HG02852 (cell line): ENCODE measurements around the gene SHC2.
"Not testable (repeated sequence)": the region's sequence is repeated elsewhere in the genome, so short reads cannot be mapped to it uniquely, and the experiment has no call there.

ENCODE experiments used
- ATAC-seq: cut with Tn5 transposase; IDR thresholded peaks from one replicate; pipeline ENCODE4 v1.9.1; 2021; ENCODE audit warnings: mild to moderate bottlenecking, moderate library complexity; ENCODE audit not compliant: unreplicated experiment

SHC2 gene

DNA sequence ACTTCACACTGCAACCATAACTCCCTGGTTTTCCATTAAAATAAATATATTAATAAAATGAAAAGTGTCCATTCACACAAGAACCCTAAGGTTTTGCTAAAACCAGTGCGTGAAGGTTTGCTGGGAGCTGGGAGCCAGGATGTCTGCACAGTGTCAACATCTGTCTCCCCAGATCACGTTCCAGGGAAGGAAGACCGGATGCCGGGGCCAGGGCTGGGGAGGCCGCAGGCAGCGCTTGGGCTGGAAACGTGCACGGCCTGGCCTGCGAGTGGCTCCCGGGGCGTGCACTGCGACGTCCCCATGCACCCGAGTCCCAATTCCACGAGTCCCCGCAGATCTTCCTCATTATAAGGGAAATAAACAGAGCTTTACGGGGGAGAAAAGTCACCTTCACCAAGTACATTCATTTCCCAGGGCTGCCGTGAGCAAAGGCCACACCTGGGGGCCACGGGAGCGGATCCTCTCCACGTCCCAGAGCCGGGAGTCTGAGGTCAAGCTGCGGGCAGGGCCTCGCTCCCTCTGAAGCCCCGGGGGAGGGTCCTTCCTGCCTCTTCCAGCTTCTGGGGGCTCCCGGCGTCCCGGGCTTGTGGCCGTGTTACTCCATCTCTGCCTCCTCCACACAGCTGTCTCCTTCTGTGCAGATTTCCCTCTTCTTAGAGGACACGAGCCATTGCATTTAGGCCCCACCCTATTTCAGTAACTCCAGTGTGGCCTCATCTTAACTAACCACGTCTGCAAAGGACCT is 12.8 kb downstream of the SHC2 start:
- no peak for ATAC-seq

- ATAC-seq: no peak
Observed at GRCh38 chr19:447064-447426, 13.8 kb downstream of the SHC2 start.

DNA sequence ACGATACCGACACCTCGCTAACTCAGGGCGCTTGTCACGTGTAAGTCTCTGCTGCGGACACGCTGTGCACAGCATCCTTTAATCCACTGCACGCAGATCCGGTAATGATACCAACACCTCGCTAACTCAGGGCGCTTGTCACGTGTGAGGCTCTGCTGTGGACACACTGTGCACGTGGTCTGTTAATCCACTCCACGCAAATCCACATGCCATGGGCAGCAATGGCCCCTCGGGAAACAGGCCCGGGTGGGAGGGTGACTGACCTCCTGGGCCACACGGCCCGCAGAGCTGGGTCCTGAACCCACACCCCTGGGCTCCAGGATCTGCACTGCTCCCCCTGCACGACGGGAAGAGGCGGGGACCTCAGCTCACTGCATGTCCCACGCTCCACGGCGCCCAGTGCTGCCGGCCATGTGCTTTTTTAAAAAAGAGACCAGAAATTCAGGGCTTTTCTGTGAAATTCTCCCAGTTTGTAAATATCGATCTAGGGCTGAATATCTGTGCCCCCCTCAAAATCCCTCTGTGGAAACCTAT is 16.1 kb downstream of the SHC2 start:
- ATAC-seq: no peak

GRCh38 chr19:443005-443404 is 17.8 kb downstream of the SHC2 start:
- ATAC-seq: no peak

GRCh38 chr19:442085-442484 is 18.7 kb downstream of the SHC2 start:
- no peak for ATAC-seq

DNA sequence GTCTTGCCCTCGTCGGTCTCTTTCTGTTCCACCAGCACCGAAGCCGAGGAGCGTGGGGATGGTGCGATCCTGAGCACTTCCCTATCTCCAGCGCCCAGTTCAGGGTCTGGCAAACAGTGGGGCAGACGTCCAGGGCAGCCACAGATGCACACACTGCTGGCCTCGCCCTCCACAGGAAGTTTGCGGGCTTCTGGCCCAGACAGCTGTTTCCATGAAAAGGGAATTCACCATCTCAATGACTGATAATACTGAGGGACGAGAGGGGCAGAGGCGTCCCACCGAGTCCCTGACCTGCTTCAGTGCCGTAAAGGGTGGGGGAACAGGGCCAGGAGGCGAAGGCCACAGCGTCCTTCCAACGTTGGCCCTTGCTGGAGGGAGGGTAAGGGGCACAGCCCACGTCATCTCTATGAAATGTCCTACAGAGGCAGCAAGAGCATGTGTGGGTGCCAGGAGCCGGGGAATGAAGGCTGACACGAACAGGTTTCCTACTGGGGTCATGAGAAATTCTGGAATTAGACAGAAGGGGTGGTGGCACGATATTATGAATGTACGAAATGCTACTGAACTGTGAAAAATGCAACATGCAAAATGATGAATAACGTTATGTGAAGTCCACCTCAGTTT is 19.5 kb downstream of the SHC2 start:
- no peak for ATAC-seq

GRCh38 chr19:440391-441212 is 20.2 kb downstream of the SHC2 start:
- no peak for ATAC-seq

DNA sequence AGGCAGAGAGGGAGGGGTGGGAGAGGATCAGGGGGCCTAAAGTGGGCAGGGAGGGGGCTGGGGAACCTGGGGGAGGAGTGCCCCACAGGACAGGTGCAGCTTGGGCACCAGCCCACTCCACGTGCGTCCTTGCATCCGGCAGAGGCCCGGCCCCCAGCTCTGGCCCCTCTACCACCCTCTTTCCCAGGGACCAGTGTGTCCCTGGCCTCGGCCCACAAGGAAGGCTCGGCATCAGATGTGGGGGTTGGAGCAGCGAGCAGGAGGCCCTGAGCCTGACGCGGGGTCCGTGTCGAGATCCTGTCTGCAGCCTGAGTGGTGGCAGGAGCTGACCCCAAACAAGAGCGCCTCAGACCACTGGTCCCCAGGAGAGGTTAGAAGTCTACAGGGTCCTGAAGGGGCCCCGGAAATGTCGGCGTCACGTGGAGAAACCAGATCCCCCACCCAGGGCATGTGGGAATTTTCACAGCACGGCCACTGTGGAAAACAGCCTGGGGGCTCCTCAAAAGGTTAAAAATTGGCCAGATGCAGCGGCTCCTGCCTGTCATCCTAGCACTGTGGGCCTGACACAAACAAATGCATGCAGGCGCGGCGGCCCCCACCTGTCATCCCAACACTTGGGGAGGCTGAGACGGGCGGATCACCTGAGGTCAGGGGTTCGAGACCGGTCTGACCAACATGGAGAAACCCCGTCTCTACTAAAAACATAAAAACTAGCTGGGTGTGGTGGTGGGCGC is 21.5 kb downstream of the SHC2 start:
- ATAC-seq: no peak

DNA sequence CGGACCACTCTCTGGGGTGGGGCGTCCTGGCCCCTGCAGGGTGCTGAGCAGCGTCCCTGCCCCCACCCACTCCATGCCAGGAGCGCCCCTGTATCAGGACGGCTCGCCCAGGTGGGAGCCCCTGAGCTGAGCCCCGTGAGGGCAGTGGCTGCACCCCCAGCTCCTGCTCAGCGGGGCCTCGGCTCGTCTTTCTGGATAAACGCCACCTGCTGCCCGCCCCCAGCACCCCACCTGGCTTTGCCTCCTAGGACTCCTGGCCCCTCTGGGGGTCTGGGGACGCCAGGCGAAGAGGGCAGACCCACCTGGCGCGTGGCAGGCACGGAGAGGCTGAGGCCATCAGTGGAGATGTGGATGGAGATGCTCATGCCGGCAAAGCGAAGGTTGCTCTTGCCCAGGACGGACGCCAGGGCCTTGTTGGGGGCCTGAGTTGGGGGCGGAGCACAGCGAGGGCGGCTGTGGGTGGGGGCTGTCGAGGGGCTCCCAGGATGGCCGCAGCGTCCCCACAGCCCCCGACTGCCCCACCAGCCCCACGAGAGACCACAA is 22.3 kb downstream of the SHC2 start:
- no peak for ATAC-seq

DNA sequence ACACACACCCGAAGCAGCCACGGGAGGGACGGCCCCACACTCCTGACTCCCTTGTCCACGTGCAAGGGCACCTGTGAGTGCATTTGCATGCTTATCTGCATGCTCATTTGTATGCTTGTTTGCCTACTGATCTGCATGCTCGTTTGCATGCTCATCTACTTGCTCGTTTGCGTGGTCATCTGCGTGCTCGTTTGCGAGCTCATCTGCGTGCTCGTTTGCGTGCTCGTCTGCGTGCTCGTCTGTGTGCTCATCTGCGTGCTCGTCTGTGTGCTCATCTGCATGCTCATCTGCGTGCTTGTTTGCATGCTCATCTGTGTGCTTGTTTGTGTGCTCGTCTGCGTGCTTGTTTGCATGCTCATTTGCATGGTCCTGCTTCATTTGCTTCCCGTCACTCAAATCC is 23.8 kb downstream of the SHC2 start:
- ATAC-seq: no peak

- no peak for ATAC-seq
Observed at GRCh38 chr19:436413-436950, 24.4 kb downstream of the SHC2 start.

DNA sequence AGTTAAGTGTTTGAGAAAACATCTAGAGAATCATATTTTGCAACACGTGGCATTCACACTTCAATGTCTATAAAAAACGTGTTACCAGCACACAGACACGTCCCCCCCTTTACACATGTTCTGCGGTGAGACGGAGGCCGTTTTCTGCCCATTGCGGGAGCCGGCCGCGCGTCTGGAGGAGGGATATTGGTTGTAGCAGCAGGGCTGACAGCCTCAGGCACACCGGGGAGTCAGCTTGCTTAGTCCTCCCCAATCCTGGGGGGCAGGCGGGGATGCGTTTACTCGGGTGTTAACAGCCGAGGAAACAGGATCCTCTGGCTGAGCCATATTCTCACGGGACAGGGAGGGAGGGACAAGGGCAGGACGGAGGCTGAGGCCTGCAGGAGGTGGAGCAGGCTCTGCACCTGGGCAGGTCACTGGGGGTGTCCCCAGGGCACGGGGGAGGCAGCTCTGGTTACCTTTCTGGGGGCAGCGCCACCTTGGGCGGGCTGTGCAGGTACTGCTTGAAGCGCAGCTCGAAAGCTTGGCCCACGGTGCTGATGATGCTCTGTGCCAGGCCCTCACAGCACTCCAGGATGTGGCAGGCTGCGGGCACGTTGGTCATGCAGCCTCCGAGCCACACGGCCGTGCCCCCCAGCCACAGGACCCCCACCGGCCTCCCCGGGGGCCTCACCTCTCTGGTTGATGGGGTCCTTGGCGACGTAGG is 25.0 kb downstream of the SHC2 start:
- no peak for ATAC-seq

GRCh38 chr19:435056-435706 is 25.7 kb downstream of the SHC2 start:
- no peak for ATAC-seq

DNA sequence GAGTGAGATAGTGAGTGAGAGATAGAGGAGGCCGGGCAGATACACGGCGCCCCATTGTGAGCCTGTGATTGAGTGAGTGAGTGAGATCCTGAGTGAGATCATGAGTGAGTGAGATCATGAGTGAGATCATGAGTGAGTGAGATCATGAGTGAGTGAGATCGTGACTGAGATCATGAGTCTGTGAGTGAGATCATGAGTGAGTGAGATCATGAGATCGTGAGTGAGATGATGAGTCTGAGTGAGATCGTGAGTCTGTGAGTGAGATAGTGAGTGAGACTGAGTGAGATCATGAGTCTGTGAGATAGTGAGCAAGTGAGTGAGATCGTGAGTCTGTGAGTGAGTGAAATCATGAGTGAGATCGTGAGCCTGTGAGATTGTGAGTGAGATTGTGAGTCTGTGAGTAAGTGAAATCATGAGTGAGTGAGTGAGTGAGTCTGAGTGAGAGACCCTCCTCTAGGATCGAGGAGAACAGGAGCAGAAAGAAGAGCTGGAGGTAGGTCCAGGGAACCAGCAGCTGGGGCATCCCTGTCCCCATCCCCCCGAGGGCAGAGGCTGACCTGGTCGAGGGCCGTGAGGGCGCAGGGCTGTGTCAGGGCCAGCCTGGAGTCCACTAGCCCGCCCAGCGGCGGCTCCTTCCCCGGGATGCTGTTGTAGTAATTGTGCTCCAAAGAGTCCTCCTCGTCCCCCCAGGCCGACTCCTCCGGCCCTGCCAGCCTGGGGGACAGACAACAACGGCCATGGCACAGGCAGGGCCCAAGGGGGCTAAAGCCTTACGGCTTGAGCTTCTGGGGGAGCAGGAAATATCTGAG is 26.5 kb downstream of the SHC2 start:
- ATAC-seq: no peak

DNA sequence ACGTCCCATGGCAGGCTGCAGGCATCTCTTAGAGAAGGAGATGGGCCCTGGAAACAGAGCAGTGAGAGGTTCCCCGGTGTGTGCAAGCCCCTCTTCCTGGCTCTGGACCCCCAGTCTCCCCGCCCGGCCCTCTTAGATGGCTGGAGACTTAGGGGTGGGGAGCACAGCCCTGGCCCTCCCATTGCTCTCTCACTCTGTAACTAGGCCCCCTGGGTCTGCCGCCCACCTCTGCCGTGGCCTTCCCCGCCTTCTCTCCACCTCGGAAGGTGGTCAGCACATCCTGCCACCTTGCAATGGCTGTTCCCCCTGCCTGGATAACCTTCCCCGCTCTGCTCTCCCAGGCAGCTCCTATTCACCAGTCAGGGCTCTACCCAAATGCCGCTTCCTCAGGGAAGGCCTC is 30.1 kb downstream of the SHC2 start:
- no peak for ATAC-seq

GRCh38 chr19:428149-428548 is 32.7 kb downstream of the SHC2 start:
- no peak for ATAC-seq

GRCh38 chr19:427675-428074 is 33.2 kb downstream of the SHC2 start:
- ATAC-seq: not testable (repeated sequence)

DNA sequence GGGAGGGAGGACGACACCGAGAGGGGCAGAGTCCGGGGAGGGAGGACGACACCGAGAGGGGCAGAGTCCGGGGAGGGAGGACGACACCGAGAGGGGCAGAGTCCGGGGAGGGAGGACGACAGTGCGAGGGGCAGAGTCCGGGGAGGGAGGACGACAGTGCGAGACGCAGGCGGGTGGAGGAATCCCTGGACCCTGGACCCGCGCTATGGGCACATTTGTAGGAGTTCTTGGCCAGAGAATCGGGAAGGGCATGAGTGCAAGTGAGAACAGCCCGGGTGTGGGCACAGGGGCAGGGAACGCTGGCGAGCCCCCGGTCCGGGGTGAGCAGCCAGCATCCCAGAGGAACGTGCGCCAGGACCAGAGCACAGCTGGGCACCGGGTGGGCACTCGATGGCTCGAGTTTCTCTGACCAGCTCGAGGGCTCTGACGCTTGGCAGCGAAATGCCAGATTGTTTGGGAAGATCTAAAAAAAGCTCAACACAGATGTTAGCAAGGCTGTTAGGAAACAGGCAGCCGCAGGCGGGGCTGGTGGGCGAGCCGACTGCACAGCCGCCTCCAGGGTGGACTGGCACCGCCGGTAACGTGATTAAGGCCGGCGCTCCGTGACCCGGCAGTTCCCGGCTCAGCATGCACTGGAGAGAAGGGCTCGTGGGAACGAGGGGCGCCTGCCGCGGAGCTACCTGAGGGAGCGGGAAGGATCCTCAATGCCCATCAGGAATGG is 33.9 kb downstream of the SHC2 start:
- no peak for ATAC-seq
